Measurements from ENCODE around the gene ERFL.

DNA sequence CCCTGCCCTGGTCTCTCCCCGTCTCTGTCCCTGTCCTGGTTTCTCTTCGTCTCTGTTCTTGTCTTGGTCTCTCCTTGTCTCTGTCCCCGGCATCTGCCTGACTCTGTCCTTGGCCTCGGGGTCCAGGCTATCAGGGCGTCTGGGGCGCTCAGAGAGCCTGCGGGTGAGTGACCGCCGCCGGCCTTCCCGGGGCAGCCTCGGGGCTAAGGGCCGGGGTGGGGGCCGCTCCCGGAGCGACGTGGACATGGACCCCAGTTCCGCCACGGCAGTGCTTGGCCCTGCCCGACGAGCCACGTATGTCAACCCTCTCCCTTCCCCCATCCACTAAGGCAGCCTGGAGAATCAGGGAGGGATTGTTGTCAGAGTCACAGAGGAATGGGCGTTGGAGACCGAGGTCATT lies 30.4 kb downstream of the ERFL start:
- TF ChIP-seq, protein P1, sequence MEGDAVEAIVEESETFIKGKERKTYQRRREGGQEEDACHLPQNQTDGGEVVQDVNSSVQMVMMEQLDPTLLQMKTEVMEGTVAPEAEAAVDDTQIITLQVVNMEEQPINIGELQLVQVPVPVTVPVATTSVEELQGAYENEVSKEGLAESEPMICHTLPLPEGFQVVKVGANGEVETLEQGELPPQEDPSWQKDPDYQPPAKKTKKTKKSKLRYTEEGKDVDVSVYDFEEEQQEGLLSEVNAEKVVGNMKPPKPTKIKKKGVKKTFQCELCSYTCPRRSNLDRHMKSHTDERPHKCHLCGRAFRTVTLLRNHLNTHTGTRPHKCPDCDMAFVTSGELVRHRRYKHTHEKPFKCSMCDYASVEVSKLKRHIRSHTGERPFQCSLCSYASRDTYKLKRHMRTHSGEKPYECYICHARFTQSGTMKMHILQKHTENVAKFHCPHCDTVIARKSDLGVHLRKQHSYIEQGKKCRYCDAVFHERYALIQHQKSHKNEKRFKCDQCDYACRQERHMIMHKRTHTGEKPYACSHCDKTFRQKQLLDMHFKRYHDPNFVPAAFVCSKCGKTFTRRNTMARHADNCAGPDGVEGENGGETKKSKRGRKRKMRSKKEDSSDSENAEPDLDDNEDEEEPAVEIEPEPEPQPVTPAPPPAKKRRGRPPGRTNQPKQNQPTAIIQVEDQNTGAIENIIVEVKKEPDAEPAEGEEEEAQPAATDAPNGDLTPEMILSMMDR (IDR thresholded peaks at IDR 0.05; ENCODE audit: borderline replicate concordance, extremely low read depth, low read length, poor library complexity, severe bottlenecking) = no peak
- TF ChIP-seq EZH2 (IDR thresholded peaks at IDR 0.05; ENCODE audit: borderline replicate concordance, low read depth, low read length, severe bottlenecking) = no peak
